Measurements from ENCODE around the gene MAP2K2. TPM values are rescaled to one million over a fixed set of nuclear protein-coding genes. Genes with fewer than 3 reads are reported as not detected.

The MAP2K2 gene
- total RNA-seq, 2 donors from 2014 or later: 51.2 to 71.8 TPM

GRCh38 chr19:4086411-4086867 lies 37.5 kb downstream of the MAP2K2 start:
- Histone ChIP-seq H3K27ac (no peak overlapping the region), H3K9me3 (no peaks in the 10 kb centered on the region), H3K4me1 (ENCODE audit: control insufficient read depth in 1 of 2, low read depth in 2 of 2) (peaks cover 0 to 6% of the 10 kb centered on the region in 2 donors), H3K36me3 (peaks cover 11% of the 10 kb centered on the region), H3K27me3 (replicated peaks; ENCODE audit: insufficient read depth) (no peaks in the 10 kb centered on the region), H3K4me3 (no peak overlapping the region)
- ATAC-seq (ENCODE audit: insufficient number of reproducible peaks, low FRiP score, low read depth) (no peak), DNase-seq (ENCODE audit: low spot score) (no peak)
- no peak for TF ChIP-seq CTCF (IDR thresholded peaks at IDR 0.05)

- Histone ChIP-seq H3K4me3 (no peak overlapping the region), H3K4me1 (ENCODE audit: control insufficient read depth in 1 of 2, low read depth in 2 of 2) (peaks cover 0 to 6% of the 10 kb centered on the region in 2 donors), H3K27me3 (replicated peaks; ENCODE audit: insufficient read depth) (no peaks in the 10 kb centered on the region), H3K27ac (no peak overlapping the region), H3K9me3 (no peaks in the 10 kb centered on the region), H3K36me3 (peaks cover 1% of the 10 kb centered on the region)
- ATAC-seq (ENCODE audit: insufficient number of reproducible peaks, low FRiP score, low read depth) (no peak), DNase-seq (ENCODE audit: low spot score) (no peak)
- TF ChIP-seq CTCF (IDR thresholded peaks at IDR 0.05): no peak
Observed at GRCh38 chr19:4084547-4084877, 39.4 kb downstream of the MAP2K2 start.

- no peaks in the 10 kb centered on the region for H3K27me3 ChIP-seq (replicated peaks; ENCODE audit: insufficient read depth)
- peak overlapping the region; percentile 52 for H3K4me3 ChIP-seq
- no peaks in the 10 kb centered on the region for H3K36me3 ChIP-seq
- no peak for TF ChIP-seq CTCF (IDR thresholded peaks at IDR 0.05)
- no peaks in the 10 kb centered on the region for H3K9me3 ChIP-seq
- ATAC-seq (ENCODE audit: insufficient number of reproducible peaks, low FRiP score, low read depth): no peak
- H3K4me1 ChIP-seq (ENCODE audit: control insufficient read depth in 1 of 2, low read depth in 2 of 2): peaks cover 0 to 6% of the 10 kb centered on the region in 2 donors
- no peak overlapping the region for H3K27ac ChIP-seq
- no peak for DNase-seq (ENCODE audit: low spot score)
Observed at GRCh38 chr19:4083677-4084546, 40.0 kb downstream of the MAP2K2 start.

- Histone ChIP-seq H3K27ac (no peak overlapping the region), H3K4me3 (no peak overlapping the region), H3K36me3 (no peaks in the 10 kb centered on the region), H3K9me3 (no peaks in the 10 kb centered on the region), H3K27me3 (replicated peaks; ENCODE audit: insufficient read depth) (no peaks in the 10 kb centered on the region), H3K4me1 (ENCODE audit: control insufficient read depth in 1 of 2, low read depth in 2 of 2) (peaks cover 5 to 12% of the 10 kb centered on the region in 2 donors)
- ATAC-seq (ENCODE audit: insufficient number of reproducible peaks, low FRiP score, low read depth) (no peak), DNase-seq (ENCODE audit: low spot score) (no peak)
- TF ChIP-seq CTCF (IDR thresholded peaks at IDR 0.05): no peak
Observed at GRCh38 chr19:4082172-4082571, 41.8 kb downstream of the MAP2K2 start.

- no peak for ATAC-seq (ENCODE audit: insufficient number of reproducible peaks, low FRiP score, low read depth)
- Histone ChIP-seq H3K27me3 (replicated peaks; ENCODE audit: insufficient read depth) (no peaks in the 10 kb centered on the region), H3K4me3 (no peak overlapping the region), H3K9me3 (no peaks in the 10 kb centered on the region), H3K36me3 (no peaks in the 10 kb centered on the region), H3K4me1 (ENCODE audit: control insufficient read depth in 1 of 2, low read depth in 2 of 2) (peaks cover 5 to 12% of the 10 kb centered on the region in 2 donors), H3K27ac (no peak overlapping the region)
- TF ChIP-seq CTCF (IDR thresholded peaks at IDR 0.05): no peak
- DNase-seq (ENCODE audit: low spot score): no peak
Observed at GRCh38 chr19:4081441-4082129, 42.3 kb downstream of the MAP2K2 start.
